NT2/D1 (cell line): ENCODE results near the gene FREY1.

Source experiments
- DNase-seq: peaks from one replicate; pipeline ENCODE4 v3.0.0-alpha.2; 2011; ENCODE audit warnings: low read depth, low spot score
- H3K27me3 ChIP-seq: 2 replicates; pipeline ENCODE4 v1.6.0; 2011; ENCODE audit warnings: mild to moderate bottlenecking; ENCODE audit not compliant: insufficient read length, insufficient read depth
- H3K36me3 ChIP-seq: 2 replicates; pipeline ENCODE4 v1.6.1; 2011; ENCODE audit warnings: mild to moderate bottlenecking, low read length, mixed read lengths; ENCODE audit not compliant: insufficient read depth, insufficient read length
- H3K4me1 ChIP-seq: 2 replicates; pipeline ENCODE4 v1.5.1; 2011; ENCODE audit not compliant: insufficient read depth, insufficient read length
- H3K4me3 ChIP-seq: 2 replicates; pipeline ENCODE4 v1.5.1; 2011; ENCODE audit warnings: low read depth; ENCODE audit not compliant: insufficient read length
- H3K9ac ChIP-seq: 2 replicates; pipeline ENCODE4 v1.6.0; 2011; ENCODE audit warnings: low read depth; ENCODE audit not compliant: insufficient read length
- H3K9me3 ChIP-seq: 2 replicates; pipeline ENCODE4 v1.5.1; 2011; ENCODE audit warnings: mild to moderate bottlenecking, low read length; ENCODE audit not compliant: insufficient read depth
- SUZ12 ChIP-seq: IDR thresholded peaks from 2 replicates; pipeline ENCODE4 v1.6.1; 2011; ENCODE audit not compliant: insufficient read length, insufficient read depth; ENCODE audit errors: extremely low read depth
- YY1 ChIP-seq: IDR thresholded peaks from 2 replicates; pipeline ENCODE4 v1.6.1; 2011; ENCODE audit not compliant: insufficient read length, insufficient read depth
- ZNF274 ChIP-seq: IDR thresholded peaks from 2 replicates; pipeline ENCODE4 v1.6.1; 2011; ENCODE audit warnings: mild to moderate bottlenecking, low read depth, low read length

The FREY1 gene

GRCh38 chr11:45877845-45878244 lies 29.2 kb downstream of the FREY1 start:
- Histone ChIP-seq H3K4me3 (no peak overlapping the region), H3K9ac (no peak overlapping the region), H3K36me3 (peaks cover 65% of the 10 kb centered on the region), H3K27me3 (no peaks in the 10 kb centered on the region), H3K4me1 (peaks cover 17% of the 10 kb centered on the region), H3K9me3 (no peaks in the 10 kb centered on the region)
- DNase-seq, result no peak
- TF ChIP-seq ZNF274 (no peak), YY1 (no peak), SUZ12 (no peak)

- no peak for DNase-seq
- TF ChIP-seq ZNF274, result no peak
- no peak for TF ChIP-seq SUZ12
- no peak for TF ChIP-seq YY1
Observed at GRCh38 chr11:45877221-45877620, 29.9 kb downstream of the FREY1 start.

GRCh38 chr11:45876401-45876800 lies 30.7 kb downstream of the FREY1 start:
- no peak for DNase-seq
- H3K4me1 ChIP-seq, result peaks cover 17% of the 10 kb centered on the region
- no peaks in the 10 kb centered on the region for H3K27me3 ChIP-seq
- H3K36me3 ChIP-seq, result peaks cover 68% of the 10 kb centered on the region
- no peaks in the 10 kb centered on the region for H3K9me3 ChIP-seq
- no peak overlapping the region for H3K9ac ChIP-seq
- TF ChIP-seq YY1, result no peak
- TF ChIP-seq SUZ12, result no peak
- H3K4me3 ChIP-seq, result no peak overlapping the region

More at GRCh38 chr11:45877221-45877620, 29.9 kb downstream of the FREY1 start:
- no peak overlapping the region for H3K4me3 ChIP-seq
- no peaks in the 10 kb centered on the region for H3K9me3 ChIP-seq
- H3K4me1 ChIP-seq, result peaks cover 17% of the 10 kb centered on the region
- no peak overlapping the region for H3K9ac ChIP-seq
- H3K27me3 ChIP-seq, result no peaks in the 10 kb centered on the region
- peaks cover 67% of the 10 kb centered on the region for H3K36me3 ChIP-seq

GRCh38 chr11:45872651-45873356 lies 34.3 kb downstream of the FREY1 start:
- peak; percentile 86 for DNase-seq
- Histone ChIP-seq H3K36me3 (peaks cover 88% of the 10 kb centered on the region), H3K4me1 (peaks cover 13% of the 10 kb centered on the region), H3K9ac (no peak overlapping the region), H3K27me3 (no peaks in the 10 kb centered on the region), H3K9me3 (no peaks in the 10 kb centered on the region), H3K4me3 (no peak overlapping the region)
- TF ChIP-seq ZNF274 (no peak), YY1 (no peak), SUZ12 (no peak)

- H3K27me3 ChIP-seq, result no peaks in the 10 kb centered on the region
- H3K9ac ChIP-seq, result no peak overlapping the region
- TF ChIP-seq SUZ12 (no peak), ZNF274 (no peak), YY1 (no peak)
- no peak overlapping the region for H3K4me3 ChIP-seq
- peaks cover 9% of the 10 kb centered on the region for H3K4me1 ChIP-seq
- no peaks in the 10 kb centered on the region for H3K9me3 ChIP-seq
- H3K36me3 ChIP-seq, result peaks cover 86% of the 10 kb centered on the region
- DNase-seq, result no peak
Observed at GRCh38 chr11:45871638-45872037, 35.4 kb downstream of the FREY1 start.

- Histone ChIP-seq H3K4me1 (peaks cover 6% of the 10 kb centered on the region), H3K27me3 (no peaks in the 10 kb centered on the region), H3K4me3 (no peak overlapping the region), H3K9ac (no peak overlapping the region), H3K36me3 (peaks cover 88% of the 10 kb centered on the region), H3K9me3 (no peaks in the 10 kb centered on the region)
- DNase-seq, result no peak
- no peak for TF ChIP-seq SUZ12
- no peak for TF ChIP-seq YY1
- no peak for TF ChIP-seq ZNF274
Observed at GRCh38 chr11:45870706-45871105, 36.4 kb downstream of the FREY1 start.

- no peak overlapping the region for H3K4me3 ChIP-seq
- H3K36me3 ChIP-seq, result peaks cover 87% of the 10 kb centered on the region
- no peaks in the 10 kb centered on the region for H3K27me3 ChIP-seq
- no peaks in the 10 kb centered on the region for H3K9me3 ChIP-seq
- TF ChIP-seq SUZ12 (no peak), YY1 (no peak)
- peaks cover 4% of the 10 kb centered on the region for H3K4me1 ChIP-seq
- H3K9ac ChIP-seq, result no peak overlapping the region
- DNase-seq, result no peak
Observed at GRCh38 chr11:45869551-45869950, 37.5 kb downstream of the FREY1 start.
